Measurements from ENCODE around the gene ABHD16A.

DNA sequence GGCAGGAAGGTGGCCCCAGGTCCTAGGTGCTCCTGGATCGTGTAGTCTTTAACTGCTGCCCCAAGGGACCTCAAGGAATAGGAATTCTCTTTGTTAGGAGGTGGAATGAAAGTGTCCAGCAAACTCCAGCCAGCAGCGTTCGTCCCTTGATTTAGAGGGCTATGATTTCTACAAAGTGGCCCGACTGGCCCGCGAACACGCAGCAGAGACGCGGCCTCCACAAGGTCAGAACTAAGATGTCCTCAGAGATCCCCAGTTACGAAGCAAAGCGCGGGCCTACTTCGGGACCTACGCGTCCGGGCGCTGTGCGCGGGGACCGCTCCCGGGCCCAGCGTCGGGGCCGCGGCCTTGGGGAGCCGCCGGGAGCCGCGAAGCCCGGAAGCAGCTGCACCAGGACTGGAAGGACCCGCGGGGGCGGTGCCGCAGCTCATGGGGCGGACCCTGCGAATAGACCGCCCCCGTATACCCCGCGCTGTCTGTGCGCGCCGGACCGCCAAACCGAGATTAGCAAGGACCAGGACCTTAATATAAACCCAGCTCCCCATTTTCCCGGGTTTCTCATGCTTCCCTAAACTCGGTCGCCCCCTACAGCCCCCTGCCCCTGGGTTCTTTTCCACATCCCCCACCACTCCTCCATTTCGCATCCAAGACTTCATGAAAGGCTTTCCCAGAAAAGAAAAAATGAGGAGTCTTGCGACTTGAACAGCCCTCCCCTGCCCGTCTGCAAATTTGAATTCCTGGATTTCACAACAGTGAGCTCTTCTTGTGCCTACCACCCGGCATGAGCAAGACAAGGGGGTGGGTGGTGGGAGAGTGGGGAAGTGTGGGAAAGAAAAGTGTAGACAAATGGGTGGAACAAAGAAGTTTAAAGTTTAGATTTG lies 42.5 kb downstream of the ABHD16A start, which contains the start of gene C6orf47:
- TF ChIP-seq, protein P1, sequence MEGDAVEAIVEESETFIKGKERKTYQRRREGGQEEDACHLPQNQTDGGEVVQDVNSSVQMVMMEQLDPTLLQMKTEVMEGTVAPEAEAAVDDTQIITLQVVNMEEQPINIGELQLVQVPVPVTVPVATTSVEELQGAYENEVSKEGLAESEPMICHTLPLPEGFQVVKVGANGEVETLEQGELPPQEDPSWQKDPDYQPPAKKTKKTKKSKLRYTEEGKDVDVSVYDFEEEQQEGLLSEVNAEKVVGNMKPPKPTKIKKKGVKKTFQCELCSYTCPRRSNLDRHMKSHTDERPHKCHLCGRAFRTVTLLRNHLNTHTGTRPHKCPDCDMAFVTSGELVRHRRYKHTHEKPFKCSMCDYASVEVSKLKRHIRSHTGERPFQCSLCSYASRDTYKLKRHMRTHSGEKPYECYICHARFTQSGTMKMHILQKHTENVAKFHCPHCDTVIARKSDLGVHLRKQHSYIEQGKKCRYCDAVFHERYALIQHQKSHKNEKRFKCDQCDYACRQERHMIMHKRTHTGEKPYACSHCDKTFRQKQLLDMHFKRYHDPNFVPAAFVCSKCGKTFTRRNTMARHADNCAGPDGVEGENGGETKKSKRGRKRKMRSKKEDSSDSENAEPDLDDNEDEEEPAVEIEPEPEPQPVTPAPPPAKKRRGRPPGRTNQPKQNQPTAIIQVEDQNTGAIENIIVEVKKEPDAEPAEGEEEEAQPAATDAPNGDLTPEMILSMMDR (IDR thresholded peaks at IDR 0.05; ENCODE audit: extremely low read depth in 1 of 2, insufficient read depth in 1 of 2, low read depth in 1 of 2, low read length in 2 of 2), result no peak
- TF ChIP-seq POLR2AphosphoS5 (IDR thresholded peaks at IDR 0.05; ENCODE audit: insufficient read depth, low read depth, low read length), result peak; percentile 98
- TF ChIP-seq, protein P2, sequence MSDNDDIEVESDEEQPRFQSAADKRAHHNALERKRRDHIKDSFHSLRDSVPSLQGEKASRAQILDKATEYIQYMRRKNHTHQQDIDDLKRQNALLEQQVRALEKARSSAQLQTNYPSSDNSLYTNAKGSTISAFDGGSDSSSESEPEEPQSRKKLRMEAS (IDR thresholded peaks at IDR 0.05; ENCODE audit: insufficient read depth, insufficient read length), result no peak
